GM21515 (cell line): ENCODE results near the gene CDIP1.

Source experiments
- ATAC-seq: cut with Tn5 transposase; IDR thresholded peaks from one replicate; pipeline ENCODE4 v1.9.1; 2021; ENCODE audit not compliant: unreplicated experiment

The CDIP1 gene

DNA sequence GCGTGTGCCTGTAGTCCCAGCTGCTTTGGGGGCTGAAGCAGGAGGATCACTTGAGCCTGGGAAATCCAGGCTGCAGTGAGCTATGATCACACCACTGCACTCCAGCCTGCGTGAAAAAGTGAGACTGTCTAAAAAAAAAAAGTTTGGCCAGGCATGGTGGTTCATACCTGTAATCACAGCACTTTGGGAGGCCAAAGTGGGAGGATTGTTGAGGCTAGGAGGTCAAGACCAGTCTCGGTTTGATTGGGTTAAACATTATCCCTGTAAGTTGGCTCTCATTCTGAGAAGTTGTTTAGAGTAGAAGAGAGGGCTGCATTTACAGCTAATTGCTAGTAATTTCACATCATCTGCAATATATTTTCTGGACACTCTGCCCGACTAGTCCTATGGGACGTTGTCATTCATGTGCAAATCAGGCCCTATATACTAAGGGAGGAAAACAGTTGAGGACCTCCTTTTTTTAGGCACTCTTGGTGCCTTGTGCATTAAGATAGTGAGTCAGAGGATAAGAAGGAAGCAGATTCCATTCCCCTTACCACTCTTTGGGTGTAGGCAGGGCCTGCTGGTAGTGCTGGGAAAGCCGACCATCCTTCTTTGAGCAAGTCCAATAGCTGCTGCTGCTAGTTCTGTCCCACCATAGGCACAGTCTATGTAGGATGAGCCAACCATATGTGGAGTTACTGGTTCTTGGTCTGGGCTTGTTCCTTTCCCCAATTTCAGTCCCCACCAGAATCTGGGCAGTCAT lies 43.7 kb downstream of the CDIP1 start:
- ATAC-seq, result no peak

DNA sequence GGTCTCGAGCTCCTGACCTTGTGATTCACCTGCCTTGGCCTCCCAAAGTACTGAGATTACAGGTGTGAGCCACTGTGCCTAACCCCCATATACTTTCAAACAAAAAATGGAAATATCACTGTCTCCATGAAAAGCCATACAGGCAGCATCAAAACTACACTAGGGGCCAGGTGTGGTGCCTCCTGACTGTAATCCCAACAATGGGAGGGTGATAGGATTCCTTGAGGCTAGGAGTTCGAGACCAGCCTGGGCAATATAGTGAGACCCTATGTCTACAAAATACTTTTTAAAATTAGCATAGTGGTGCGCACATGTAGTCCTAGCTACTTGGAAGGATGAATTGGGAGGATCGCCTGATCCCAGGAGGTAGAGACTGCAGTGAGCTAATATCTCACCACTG lies 46.7 kb downstream of the CDIP1 start:
- no peak for ATAC-seq

DNA sequence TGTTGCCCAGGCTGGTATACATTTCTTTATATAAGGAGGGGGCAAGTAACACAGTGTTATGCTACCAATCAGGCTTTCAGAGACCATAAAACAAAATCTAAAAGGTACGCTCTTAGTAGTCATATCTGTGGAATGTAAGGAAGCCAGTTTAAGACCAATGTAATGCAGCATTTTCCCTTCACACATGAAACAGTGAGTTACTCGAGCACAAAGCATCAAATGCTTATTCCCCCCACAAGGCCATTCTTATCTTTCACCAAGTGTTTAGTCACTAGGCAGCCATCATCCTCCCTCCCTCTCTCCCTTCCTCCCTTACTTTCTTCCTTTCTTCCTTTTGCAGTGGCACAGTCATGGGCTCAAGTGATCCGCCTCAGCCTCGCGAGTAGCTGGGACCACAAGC lies 49.5 kb downstream of the CDIP1 start:
- ATAC-seq, result no peak

DNA sequence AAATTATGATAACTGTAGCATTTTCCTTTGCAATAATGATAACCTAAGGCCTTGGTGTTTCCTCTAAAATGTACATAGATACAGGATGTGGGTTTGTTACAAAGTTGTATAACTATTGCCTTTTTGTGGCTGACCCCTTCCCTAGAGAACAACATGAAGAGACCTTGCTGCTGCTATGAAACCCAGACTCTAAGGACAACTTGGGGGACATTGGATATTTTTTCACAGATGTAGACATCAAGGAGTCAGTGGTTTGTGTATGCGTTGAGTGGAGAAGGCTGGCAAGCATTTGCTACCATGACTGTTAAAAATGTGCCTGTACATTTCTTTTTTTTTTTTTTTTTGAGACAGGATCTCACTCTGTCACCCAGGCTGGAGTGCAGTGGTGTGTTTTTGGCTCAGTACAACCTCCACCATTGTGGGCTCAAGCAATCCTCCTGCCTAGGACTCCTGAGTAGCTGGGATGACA lies 50.0 kb downstream of the CDIP1 start:
- ATAC-seq, result no peak

DNA sequence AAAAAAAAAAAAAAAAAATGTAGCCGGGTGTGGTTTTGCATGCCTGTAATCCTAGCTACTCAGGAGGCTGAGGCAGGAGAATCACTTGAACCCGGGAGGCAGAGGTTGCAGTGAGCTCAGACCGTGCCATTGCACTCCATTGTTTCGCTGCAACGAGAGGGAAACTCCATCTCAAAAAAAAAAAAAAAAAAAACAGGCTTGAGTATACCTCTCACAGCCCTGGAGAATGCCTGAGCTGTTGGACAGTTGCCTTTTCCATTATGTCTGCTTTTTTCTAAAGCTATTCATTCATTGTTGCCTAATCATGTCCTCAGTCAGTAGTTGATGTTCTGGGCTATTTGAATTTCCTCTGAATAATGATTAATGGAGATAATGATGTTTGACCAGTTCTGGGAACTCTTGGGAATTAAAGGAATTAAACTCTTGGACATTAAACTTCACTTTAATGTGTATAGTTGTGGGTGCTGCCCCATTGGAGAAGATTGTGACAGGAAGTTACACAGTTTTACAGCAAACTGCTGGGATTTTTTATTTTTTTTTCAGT lies 50.5 kb downstream of the CDIP1 start:
- no peak for ATAC-seq

DNA sequence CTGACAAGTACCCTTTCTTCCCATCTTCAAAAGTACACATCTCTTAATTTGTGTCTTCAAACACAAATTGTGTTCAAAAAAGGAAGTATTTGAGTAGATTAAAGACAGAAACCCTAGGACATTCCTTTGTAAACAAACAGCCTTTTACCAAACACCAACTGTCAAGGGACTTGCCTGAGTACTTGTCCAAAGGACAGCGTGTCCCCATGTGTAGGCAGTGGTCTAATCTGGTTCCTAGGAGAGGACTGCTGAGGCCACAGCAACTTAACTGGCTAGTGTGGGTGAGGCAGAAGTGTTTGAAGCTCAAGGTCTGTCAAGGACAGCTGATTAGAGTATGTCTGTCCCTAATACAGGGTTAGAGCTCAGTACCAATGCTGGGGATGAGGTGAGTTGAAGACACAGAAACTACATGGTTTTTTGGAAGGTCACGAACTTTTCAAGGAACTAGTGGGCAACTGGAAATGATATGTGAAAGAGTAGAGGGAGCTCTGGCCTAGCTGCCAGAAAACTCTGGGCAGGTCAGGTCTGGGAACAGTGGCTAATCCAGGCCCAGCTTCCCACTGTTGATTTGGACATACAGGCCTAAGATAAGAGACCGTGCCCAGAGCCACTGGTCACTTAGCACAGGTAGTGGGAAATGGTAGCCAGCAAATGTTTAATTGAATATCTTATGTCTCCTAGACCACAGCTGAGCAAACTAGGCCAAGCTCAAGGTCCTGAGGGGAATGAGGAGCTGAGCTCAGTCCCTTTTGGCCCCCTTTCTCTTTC lies 52.3 kb downstream of the CDIP1 start:
- ATAC-seq, result no peak

DNA sequence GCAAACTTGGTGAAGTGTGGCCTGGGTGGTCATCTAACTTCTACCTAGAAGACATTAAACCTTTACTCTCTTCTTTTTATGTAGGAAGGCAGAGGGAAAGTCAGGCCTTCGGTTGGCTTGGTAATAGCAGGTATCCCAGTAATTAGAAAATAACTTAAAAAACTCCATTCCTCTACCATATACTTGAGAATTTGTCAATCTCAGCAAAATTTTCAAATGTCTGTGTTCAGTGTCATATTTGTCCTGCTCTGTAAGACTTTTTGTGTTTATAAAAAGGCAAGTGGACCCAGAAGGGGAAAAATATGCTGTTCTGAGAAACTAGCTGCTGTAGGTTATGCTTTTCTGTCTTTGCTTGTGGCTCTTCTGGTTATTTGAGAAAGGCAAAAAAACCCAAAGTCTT lies 56.6 kb downstream of the CDIP1 start:
- no peak for ATAC-seq

DNA sequence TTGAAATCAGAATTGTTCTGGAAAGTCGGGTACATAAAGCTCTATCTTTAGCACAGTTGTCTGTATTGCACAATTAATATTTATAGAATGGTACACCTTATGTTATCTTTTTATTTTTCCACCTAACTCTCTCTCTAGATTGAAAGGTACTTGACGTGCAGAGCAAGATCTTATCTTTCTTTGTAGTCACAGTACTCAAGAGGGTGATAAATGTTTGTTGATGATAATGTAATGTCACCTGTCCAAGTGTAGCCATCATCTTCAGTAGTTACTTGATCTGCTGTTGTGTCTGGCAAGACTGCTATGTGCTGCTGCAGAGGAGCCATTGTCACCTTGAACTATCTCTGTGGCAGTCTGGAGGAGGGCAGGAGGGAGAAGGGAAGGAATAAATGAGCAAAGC lies 57.0 kb downstream of the CDIP1 start:
- no peak for ATAC-seq

DNA sequence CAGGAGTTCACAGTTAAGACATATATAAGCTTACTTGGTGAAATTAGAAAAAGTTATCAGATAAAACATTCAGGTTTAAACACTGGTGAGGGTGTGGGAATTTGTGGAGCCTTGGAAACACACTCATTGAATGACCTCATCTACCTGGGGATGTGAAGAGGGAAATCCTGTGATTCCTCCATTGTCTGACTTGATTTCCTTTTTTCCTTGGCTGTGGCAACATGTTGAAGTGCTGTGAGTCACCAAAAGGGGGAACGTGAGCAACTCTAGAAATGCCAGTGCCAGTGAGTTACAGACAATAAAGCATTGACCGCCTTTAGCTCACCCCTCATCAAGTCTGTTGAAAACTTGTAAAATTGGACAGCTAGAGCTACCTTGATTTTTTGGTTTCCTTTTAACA lies 60.6 kb downstream of the CDIP1 start:
- ATAC-seq, result no peak

DNA sequence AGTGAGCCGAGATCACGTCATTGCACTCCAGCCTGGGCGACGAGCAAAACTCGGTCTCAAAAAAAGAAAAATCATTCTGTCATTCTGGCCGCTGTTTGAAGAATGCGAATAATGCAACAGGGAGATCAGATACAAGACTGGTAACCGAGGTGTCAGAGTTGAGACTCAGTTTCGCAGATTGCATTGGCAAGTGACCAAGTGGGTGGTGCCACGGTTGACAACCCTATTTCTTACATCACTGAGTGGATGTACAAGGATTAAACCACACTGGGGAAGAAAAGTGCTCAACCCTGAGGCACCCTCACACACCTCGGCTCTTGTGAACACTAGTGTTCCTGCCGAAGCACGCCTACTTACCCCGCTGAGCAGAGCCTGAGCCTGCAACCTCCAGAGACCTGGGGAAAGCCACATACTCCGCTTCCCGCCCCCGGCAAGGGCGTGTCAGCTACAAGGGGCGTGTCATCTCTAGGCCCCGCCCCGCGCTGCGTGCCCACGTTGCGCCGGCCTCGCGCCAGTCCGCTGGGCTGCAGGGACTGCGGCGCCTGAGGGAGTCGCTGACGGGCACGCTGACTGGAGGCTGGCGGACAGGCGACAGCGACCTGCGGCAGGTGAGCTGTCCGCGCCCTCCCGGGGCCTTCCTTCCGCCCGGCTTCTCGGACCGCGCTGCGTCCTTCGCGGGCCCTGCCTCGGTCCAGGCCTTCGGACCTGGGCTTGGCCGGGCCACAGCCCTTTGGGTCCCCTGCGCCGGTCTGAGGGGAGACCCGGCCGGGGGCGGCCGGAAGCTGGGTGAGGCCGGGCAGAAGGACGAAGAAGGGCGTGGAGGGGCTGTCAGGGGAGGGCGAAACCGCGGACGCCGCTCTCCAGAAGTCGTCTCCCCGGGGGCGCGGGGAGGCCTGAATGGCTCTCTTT lies 62.4 kb downstream of the CDIP1 start, which contains the start of gene HMOX2:
Gene HMOX2, plus strand, starts transcription at position 519 of the 909 bp plus-strand sequence. CDS start 29,127 bp downstream, outside the sequence.
- ATAC-seq, result peak; percentile 75

DNA sequence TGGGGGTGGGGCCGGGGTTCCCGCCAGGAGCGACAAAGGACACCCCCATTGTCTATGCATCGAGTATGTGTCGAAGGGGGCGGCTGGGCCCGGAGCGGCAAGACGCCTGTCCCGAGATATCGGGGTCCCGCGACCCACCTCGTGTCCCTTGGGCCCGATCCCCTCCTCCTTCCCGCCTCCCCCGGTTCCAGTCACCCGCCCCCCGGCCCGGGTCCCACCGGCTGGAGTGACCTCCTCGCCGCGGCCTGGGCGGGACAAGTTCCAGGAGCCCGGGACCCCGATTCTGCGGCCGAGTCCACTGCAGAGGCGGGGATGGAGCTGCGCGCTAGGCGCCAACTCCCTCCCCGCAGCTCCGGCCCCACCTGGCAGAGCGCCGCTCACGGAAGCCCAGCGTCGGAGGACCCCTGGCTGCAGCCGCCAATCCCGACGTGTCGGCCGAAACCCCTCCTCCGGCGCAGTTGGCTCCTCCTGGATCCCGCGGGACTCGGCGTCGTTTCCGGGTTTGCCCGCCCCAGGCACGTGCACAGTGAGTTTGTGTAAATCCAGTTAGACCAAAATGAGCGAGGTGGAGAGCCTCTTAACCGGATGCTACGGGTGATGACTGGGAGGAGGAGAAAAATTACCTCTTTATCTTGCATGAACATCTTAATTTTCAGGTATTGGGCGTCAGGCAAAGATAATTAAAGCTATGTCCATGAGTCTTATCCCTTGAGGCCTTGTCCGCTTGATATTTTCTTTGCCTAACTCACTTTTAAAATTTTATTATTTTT lies 64.2 kb downstream of the CDIP1 start, which contains the start of gene NMRAL1:
Gene NMRAL1, minus strand, starts transcription at position 434 of the 770 bp plus-strand sequence. CDS start 493 bp downstream, outside the sequence.
- ATAC-seq, result peak; percentile 45

DNA sequence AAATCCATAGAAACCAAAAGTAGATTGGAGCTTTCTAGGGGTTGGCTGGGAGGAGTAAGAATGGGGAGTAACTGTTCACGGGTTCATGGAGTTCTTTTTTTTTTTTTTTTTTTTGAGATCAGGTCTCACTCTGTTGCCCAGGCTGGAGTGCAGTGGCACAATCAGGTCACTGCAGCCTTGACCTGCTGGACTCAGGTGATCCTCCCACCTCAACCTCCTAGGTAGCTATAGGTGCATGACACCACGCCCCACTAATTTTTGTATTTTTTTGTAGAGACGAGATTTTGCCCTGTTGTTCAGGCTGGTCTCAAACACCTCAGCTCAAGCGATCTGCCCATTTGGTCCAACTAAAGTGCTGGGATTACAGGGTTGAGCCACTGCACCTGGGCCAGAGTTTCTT lies 65.7 kb downstream of the CDIP1 start:
- ATAC-seq, result no peak

DNA sequence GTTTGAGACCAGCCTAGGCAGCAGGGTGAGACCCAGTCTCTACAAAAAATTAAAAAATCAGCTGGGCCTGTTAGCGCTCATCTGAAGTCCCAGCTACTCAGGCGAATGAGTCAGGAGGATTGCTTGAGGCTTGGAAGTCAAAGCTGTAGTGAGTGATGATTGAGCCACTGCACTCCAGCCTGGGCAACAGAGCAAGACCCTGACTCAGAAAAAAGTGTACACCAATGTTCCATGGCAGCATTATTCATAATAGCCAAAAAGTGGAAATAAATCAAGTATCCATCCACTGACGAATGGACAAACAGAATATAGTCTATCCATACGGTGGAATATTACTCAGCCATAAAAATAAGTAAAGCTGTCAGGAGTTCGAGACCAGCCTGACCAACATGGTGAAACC lies 66.7 kb downstream of the CDIP1 start:
- no peak for ATAC-seq

DNA sequence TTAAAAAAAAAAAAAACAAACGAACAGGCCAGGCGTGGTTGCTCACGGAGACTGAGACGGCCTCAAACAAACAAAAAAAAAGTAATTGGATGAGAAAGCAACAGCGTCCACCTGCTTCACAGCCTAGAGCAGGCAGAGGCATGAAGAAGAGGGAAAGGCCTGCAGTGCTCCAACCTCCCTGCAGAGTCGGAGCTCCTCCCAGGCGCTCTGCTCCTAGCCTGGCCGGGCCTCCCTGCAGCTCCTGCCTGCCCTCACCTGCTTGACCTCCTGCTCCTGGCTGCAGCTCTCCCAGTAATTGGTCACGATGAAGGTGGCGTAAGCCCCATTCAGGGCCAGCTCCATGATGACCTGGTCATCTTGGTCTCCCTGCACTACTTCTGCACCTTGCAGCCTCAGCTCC lies 69.6 kb downstream of the CDIP1 start:
- no peak for ATAC-seq

DNA sequence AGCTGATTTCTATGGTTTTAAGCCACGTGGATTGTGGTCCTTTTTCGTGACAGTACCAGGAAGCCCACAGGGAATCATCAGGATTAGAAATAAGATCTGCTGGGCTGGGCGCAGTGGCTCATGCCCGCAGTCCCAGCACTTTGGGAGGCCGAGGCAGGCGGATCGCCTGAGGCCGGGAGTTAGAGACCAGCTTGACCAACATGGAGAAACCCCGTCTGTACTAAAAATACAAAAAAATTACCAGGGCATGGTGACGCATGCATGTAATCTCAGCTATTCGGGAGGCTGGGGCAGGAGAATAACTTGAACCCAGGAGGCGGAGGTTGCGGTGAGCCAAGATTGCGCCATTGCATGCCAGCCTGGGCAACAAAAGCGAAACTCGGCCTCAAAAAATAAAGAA lies 70.7 kb downstream of the CDIP1 start:
- no peak for ATAC-seq

DNA sequence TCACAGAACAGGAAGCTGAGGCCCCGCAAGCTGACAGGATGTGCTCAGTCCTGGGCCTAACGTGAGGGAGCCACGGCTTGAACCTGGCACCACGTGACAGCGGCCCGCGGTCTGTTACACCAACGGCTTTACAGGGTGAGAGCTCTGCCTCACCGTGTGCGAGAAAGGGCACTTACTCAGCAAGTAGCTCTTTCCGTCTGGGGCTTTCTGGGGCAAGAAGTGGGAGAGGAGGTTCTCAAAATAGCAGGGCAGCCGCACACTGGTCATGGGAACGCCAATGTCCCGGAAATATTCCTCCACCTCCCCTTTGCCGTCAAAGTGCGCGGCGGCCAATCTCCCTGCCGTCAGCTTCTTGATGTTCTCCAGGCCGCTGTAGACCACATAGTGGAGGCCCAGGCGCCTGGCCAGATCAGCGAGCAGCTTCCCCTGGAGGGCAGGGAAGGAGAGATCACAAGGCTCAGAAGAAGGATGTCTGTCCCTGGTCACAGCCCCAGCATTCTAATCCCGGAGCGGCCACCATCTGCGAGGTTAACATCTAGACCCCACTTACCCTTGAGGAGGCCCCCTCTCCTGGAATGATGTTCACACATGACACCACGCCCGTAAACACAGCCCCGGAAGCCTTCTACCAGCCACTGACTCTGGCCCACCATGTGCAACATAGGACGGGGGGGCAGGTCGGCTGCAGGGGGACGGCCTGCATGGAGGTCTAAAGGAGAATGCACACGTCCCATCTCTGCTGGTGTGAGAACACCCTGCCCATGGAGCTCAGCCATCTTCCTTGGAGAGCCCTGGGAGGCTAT lies 72.4 kb downstream of the CDIP1 start:
- ATAC-seq, result no peak

DNA sequence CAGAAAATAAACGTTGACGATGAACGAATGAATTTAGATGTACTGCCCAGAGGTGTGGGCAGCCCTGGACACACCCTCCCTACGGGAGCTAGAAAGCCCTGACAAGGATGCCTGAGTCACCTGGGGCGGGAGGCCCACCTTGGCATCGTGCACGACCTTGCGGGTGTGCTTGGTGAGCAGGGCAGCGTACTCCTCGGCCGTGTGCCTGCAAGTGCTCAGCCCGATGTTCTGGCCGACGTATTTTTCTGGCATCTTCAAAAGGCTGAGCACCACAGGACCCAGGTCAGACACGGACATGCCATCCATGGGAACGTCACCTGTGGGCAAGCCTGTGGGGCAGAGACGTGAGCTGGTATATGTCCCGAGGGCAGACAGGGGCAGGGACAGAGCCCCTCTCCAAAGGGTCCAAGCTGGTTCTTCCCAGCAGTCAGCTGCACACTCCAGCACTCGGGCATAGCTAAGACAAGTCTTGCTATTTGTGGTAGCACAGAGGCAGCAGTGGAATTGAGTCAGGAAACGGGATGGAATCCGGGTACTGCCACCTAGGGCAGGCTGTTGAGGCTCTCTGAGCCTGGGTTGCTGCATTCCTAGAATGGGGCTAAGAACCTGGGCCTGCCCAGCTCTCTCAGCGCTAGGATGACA lies 74.9 kb downstream of the CDIP1 start:
- ATAC-seq, result no peak

DNA sequence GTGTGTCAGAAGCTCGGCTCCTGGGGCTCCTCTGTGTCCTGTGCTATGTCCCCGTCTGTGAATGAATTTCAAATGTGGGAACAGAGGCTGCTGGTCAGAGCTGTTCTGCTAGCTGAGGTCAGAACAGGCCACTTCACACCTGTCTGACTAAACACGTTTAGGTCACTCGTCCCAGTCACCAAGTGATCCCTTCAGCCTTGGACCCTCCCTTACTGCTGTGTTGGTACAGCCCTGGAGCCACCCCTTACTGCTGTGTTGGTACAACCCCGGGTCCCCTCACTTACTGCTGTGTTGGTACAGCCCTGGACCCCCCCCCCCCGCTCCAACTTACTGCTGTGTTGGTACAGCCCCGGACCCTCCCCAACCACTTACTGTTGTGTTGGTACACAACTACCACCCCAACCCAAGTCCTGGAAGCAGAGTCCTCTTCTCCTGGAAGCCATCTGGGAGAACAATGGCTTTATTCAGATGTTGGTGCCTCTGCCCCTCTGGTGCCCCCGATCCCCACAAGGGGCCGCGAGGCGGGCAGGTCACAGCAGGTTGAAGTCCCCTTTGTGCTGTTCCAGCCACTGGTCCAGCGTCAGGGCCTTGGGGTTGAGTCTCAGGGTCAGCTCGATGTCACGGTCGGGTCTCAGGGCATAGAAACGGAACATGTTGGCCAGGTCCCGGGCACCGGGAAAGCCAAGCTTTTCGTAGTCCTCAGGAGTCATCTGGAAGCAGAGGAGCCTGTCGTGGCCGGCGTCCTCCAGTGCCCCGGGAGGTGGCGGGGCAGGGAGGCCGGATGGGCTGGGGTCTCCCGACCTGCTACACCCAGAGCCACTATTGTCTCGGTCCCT lies 77.1 kb downstream of the CDIP1 start:
- ATAC-seq, result no peak
